Pancreas (tissue), 10 donors: ENCODE data around the gene RPTOR. TPM values are rescaled to one million over a fixed set of nuclear protein-coding genes. Genes with fewer than 3 reads are reported as not detected.
A peak's percentile ranks its signal among the peaks of the same experiment; 100 is the strongest.

Experiments
- ATAC-seq, 4 donors: fragments of 200-7000 bp; cut with Tn5 transposase; one replicate each; pipeline versions ENCODE4 v1.8.0 to v1.9.1; 2020; ENCODE audit warnings: mild to moderate bottlenecking in 4 of 4, moderate library complexity in 4 of 4
- DNase-seq, 6 donors: peaks; one replicate each; pipeline ENCODE4 v3.0.0-alpha.2; 2020
- FAIRE-seq: peaks from 2 replicates; lab custom pipeline; 2012; peaks lifted over from hg19 to GRCh38; lab: Jason Lieb, UNC
- H3K27ac ChIP-seq, 4 donors: fragments of 200-600 bp; sonication (generic); 1 replicate in 3 of 4; 2 replicates in 1 of 4; pipeline versions ENCODE4 v1.5.0 to v1.8.0; 2020
- H3K27me3 ChIP-seq, 4 donors: fragments of 200-600 bp; one replicate each; pipeline ENCODE4 v1.8.0; 2021
- H3K36me3 ChIP-seq, 3 donors: fragments of 200-600 bp; sonication (generic) in 1 of 3; one replicate each; pipeline versions ENCODE4 v1.5.0 to v1.8.0; 2020 to 2021
- H3K4me1 ChIP-seq, 3 donors: fragments of 200-600 bp; one replicate each; pipeline ENCODE4 v1.8.0; 2021
- H3K4me3 ChIP-seq, 4 donors: fragments of 200-600 bp; sonication (generic) in 2 of 4; one replicate each; pipeline versions ENCODE4 v1.5.0 to v1.8.0; 2020 to 2021
- H3K9me3 ChIP-seq, 4 donors: fragments of 200-600 bp; one replicate each; pipeline ENCODE4 v1.8.0; 2021
- WGBS, 2 donors: extraction: QIAGEN DNeasy Blood & Tissue Kit; methylation state at CpG; one replicate each; pipeline ENCODE4 v1.1.7; 2013; 5-methylcytosine and 5-hydroxymethylcytosine counted together
- intact Hi-C, 3 donors: fragments of 100-400 bp; cut with DNase I; formaldehyde crosslinking; loops; one replicate each; pipeline versions ENCODE4 v1.11.1 to v1.14.2; 2022
- polyA plus RNA-seq, 2 donors: library from polyadenylated mRNA; stranded (reverse); fragments of 200-250 nt; gene quantifications; one replicate each; pipeline ENCODE4 v1.2.3, GENCODE V29; 2013
- total RNA-seq, 6 donors: library from RNA; stranded (reverse); fragmentation: NEBNext Ultra II Directional in 4 of 6; extraction: Animal tissue kit (Norgen Biotek cat#: 25700) in 4 of 6; gene quantifications; one replicate each; pipeline versions ENCODE4 v1.2.1 to v1.2.4, GENCODE V29; 2021 to 2023
- TF ChIP-seq, protein P1 (sequence below), 4 donors: fragments of 200-600 bp; sonication (generic) in 3 of 4; IDR thresholded peaks; one replicate each; pipeline versions ENCODE4 v1.5.0 to v1.8.0; 2021; ENCODE audit warnings: antibody characterized with exemption in 4 of 4
- donor health status: healthy with polysubstance abuse.
- donor health status: DM: no; HTN: no; CAD: no; lungs with moderate emphysema.
- donor health status: DM: no; HTN: no; CAD: no.
- donor health status: control.
- donor health status: control.
- donor health status: Bipolar disorder and iron deficiency.
- donor health status: DM: yes; HTN: yes; CAD: no.
- donor health status: DM: no; HTN: no; CAD: no.
- donor health status: DM: no; HTN: no; CAD: no.
- donor health status: DM: yes; HTN: yes; CAD: no.

RPTOR gene
- total and polyA plus RNA-seq, 8 donors: 5.0 to 18.9 (median 13.2) TPM

DNA sequence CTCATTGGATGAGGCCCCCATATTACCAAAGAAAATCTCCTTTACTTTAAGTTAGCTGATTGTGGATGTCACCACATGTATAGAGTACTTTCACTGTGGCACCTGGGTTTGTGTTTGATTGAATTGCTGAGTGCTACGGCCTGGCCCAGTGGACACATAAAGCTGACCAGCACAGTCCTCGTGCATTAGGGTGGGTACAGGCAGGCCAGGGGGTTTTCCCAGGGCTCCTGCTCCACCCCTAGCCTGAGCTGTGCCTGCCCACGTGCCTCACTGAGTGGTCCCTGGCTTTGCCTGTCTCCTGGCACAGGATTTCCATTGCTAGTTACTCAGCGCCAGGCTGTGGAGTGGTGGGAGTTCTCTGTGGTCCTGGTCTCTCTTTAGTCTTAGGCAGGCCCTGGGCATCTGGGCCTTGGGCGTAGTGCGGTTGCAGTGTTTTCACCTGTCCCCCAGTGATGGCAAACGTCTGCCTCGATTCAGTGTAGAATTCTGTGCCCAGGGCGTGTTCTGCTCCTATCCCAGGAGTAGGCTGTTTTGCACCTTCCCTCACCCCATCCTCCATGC is 86.0 kb downstream of the RPTOR start:
- DNase-seq (no peak), ATAC-seq (no peak), FAIRE-seq (no peak)
- intact Hi-C loops: no loop called here
- TF ChIP-seq, protein P1, sequence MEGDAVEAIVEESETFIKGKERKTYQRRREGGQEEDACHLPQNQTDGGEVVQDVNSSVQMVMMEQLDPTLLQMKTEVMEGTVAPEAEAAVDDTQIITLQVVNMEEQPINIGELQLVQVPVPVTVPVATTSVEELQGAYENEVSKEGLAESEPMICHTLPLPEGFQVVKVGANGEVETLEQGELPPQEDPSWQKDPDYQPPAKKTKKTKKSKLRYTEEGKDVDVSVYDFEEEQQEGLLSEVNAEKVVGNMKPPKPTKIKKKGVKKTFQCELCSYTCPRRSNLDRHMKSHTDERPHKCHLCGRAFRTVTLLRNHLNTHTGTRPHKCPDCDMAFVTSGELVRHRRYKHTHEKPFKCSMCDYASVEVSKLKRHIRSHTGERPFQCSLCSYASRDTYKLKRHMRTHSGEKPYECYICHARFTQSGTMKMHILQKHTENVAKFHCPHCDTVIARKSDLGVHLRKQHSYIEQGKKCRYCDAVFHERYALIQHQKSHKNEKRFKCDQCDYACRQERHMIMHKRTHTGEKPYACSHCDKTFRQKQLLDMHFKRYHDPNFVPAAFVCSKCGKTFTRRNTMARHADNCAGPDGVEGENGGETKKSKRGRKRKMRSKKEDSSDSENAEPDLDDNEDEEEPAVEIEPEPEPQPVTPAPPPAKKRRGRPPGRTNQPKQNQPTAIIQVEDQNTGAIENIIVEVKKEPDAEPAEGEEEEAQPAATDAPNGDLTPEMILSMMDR (IDR thresholded peaks at IDR 0.05): no peak
- H3K4me1 ChIP-seq: no peaks in the 10 kb centered on the region
- H3K9me3 ChIP-seq: no peaks in the 10 kb centered on the region
- WGBS, 2 donors: 89 to 90% methylated on average over 9 of the region's 9 CpGs
- H3K36me3 ChIP-seq: no peaks in the 10 kb centered on the region
- no peak overlapping the region for H3K27ac ChIP-seq
- no peaks in the 10 kb centered on the region for H3K27me3 ChIP-seq
- H3K4me3 ChIP-seq: no peak overlapping the region

DNA sequence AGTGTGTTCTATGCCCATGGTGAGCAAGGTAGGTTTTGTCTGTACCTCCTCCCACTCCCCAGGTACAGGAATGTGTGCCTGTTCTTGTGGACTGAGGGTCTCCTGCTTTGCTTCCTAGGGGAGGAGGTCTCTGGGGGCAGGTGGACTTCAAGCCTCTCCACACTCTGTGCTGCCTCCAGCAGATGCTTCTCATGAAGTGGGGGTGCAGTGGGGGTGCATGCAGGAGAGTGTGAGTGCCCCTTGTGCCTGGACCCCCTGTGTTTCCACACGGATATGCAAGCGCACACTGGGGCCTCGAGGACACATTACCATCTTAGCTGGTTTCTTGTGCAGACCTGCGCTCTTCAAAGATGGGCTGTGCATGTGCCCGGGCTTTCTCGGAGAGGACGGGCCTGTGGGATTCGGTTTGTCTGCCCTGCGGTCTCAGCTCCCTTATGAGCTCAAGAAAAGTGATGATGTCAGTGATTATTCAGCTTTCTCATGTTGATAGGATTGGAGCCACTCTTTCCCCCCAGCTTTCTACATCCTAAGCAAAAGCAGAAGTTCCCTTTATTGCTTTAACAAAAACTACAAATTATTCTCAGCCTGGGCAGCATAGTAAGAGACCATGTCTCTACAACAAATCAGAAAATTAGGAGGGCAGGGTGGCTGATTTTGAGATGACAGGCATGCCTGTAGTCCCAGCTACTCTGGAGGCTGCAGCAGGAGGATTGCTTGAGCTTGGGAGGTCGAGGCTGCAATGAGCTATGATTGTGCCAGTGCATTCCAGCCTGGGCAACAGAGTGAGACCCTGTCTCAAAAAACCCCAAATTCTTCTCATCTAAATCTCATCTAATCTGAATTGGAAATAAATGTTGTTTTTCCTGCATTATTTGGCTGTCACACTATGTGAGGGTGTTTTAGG is 86.8 kb downstream of the RPTOR start:
- no peaks in the 10 kb centered on the region for H3K9me3 ChIP-seq
- no peak overlapping the region for H3K27ac ChIP-seq
- DNase-seq (no peak), ATAC-seq (no peak), FAIRE-seq (no peak)
- 92 to 95% methylated on average over 10 of the region's 10 CpGs for WGBS, 2 donors
- intact Hi-C loops: no loop called here
- H3K27me3 ChIP-seq: no peaks in the 10 kb centered on the region
- H3K36me3 ChIP-seq: no peaks in the 10 kb centered on the region
- H3K4me1 ChIP-seq: no peaks in the 10 kb centered on the region
- H3K4me3 ChIP-seq: no peak overlapping the region
- TF ChIP-seq, protein P1 (IDR thresholded peaks at IDR 0.05): no peak

DNA sequence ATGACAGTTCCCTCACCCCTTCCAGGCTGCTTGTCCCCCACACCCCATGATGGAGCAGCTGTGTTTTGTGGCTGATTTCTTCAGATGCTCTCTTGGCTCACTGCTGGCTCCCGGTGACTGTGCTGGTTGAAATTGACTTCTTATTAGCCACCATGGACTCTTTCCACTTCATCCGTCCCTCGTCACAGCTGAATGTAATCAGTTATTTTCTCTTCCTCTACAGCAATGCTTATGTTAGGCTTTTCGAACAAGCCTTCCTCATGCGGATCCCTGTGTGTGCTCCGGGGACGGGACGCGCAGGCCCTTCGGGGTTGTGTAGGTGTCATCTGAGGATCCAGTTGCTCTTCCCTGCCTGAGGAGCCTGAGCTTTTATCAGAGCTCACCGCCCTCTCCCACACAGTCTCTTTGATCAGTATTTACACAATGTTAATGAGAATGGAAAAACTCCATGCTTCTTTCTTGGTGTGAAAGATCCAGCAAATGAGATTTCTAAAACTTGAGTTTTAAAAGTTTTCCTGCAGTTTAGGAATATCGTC is 87.5 kb downstream of the RPTOR start:
- H3K27me3 ChIP-seq: no peaks in the 10 kb centered on the region
- no peak overlapping the region for H3K4me3 ChIP-seq
- no peaks in the 10 kb centered on the region for H3K4me1 ChIP-seq
- H3K9me3 ChIP-seq: no peaks in the 10 kb centered on the region
- intact Hi-C loops: no loop called here
- H3K27ac ChIP-seq: no peak overlapping the region
- FAIRE-seq (no peak), DNase-seq (no peak), ATAC-seq (peak in 3 of 4 donors; percentile 35 to 47 (median 44))
- TF ChIP-seq, protein P1 (IDR thresholded peaks at IDR 0.05): no peak
- 61% methylated on average over 12 of the region's 12 CpGs for WGBS, 2 donors
- H3K36me3 ChIP-seq: no peaks in the 10 kb centered on the region

DNA sequence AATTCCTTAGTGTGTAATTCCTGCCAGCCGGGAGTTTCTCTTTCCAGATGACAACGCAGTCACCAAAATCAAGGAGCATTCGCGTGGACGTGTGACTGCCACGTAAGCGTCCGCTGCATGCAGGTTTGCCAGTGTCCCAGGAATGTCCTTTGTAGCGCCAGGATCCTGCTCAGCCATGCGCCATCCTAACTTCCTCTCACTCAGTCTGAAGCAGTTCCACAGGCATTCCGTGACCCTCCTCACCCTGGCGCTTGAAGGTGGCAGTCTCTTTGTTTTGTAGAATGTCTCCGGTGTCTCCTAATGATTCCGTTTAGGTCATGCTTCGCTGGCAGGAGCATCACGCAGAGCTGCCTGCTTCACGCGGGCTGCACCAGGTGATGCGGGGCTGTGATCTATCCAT is 88.6 kb downstream of the RPTOR start:
- intact Hi-C loops: no loop called here
- Histone ChIP-seq H3K27me3 (no peaks in the 10 kb centered on the region), H3K4me1 (no peaks in the 10 kb centered on the region), H3K9me3 (no peaks in the 10 kb centered on the region), H3K27ac (no peak overlapping the region), H3K4me3 (no peak overlapping the region), H3K36me3 (no peaks in the 10 kb centered on the region)
- DNase-seq (no peak), ATAC-seq (no peak), FAIRE-seq (no peak)
- TF ChIP-seq, protein P1 (IDR thresholded peaks at IDR 0.05): no peak
- 94% methylated on average over 19 of the region's 19 CpGs for WGBS, 2 donors
